ENCODE results near the gene ZNF211. TPM values are rescaled to one million over a fixed set of nuclear protein-coding genes. Genes with fewer than 3 reads are reported as not detected.

The ZNF211 gene
- total and polyA plus RNA-seq, 11 donors: 5.6 to 14.4 (median 9.0) TPM

DNA sequence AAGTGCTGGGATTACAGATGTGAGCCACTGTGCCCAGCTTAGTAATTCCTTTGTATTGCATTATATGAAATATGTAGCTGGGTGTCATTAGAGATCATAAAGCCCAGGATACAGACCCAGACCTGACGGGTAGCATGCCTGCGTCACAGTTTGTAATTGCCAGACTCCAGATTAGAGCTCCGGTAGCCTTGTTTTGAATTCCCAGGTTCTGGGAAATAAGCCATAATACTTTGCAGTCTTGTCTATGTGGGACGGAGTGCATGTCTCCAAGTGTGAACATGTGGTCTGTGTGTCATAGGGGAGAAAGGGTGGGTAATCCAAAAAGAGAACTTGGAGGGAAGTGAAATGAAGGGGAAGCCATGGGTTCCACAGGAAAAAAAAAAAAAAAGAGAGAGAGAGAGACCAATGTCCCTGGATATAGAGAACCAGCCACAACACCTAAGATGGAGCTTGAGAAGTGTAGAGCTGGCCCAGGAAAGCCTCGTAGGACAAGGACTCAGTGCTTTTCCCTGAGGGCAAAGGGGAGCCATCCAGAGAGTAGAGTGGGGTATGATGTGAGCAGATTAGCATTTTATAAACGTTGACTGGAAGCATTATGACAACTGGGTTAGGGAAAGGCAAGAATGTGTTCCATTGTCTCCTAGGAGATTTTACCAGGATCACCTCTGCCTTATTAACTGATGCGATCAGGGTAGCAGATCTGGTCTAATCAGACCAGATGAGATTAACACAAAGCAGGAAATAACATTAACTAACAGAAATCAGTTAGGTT is 38.3 kb downstream of the ZNF211 start:
- no peak for TF ChIP-seq CTCF (IDR thresholded peaks at IDR 0.05)
- no peak for TF ChIP-seq POLR2A (IDR thresholded peaks at IDR 0.05)
- H3K36me3 ChIP-seq: no peaks in the 10 kb centered on the region
- peaks cover 0 to 7% (median 0%) of the 10 kb centered on the region in 12 donors for H3K9me3 ChIP-seq
- intact Hi-C loops (cut with DNase I): no loop called here
- 47 to 53% (median 51%) methylated on average over 7 of the region's 7 CpGs for WGBS, 4 donors
- H3K27ac ChIP-seq: no peak overlapping the region
- no peaks in the 10 kb centered on the region for H3K4me1 ChIP-seq
- ATAC-seq (peak in 3 of 4 donors; percentile 49 to 65 (median 53)), DNase-seq (no peak)
- H3K4me3 ChIP-seq: no peak overlapping the region
- no peaks in the 10 kb centered on the region for H3K27me3 ChIP-seq

GRCh38 chr19:57672466-57672865 is 39.5 kb downstream of the ZNF211 start:
- intact Hi-C loops (cut with DNase I): no loop called here
- H3K27me3 ChIP-seq: no peaks in the 10 kb centered on the region
- H3K4me3 ChIP-seq: no peak overlapping the region
- no peaks in the 10 kb centered on the region for H3K36me3 ChIP-seq
- H3K4me1 ChIP-seq: no peaks in the 10 kb centered on the region
- H3K9me3 ChIP-seq: peaks cover 0 to 7% (median 0%) of the 10 kb centered on the region in 12 donors
- WGBS, 4 donors: 78 to 93% (median 83%) methylated on average over 4 of the region's 4 CpGs
- H3K27ac ChIP-seq: no peak overlapping the region
- DNase-seq (no peak), ATAC-seq (no peak)
- TF ChIP-seq CTCF (IDR thresholded peaks at IDR 0.05): no peak
- no peak for TF ChIP-seq POLR2A (IDR thresholded peaks at IDR 0.05)

DNA sequence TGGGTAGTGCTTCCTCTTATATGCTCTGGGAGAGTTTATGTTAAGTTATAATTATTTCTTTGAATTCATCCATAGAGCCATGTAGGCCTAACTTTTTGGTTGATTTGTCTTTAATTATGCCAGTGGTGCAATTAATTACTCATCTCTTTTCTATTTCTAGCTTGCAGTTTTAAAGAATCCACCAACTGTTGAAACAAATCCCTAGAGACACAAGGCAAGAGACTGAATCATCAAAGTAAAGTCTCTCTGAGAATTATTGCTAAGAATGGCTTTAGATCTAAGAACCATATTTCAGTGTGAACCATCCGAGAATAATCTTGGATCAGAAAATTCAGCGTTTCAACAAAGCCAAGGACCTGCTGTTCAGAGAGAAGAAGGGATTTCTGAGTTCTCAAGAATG is 42.9 kb downstream of the ZNF211 start:
- Histone ChIP-seq H3K9me3 (peaks cover 0 to 7% (median 0%) of the 10 kb centered on the region in 12 donors), H3K4me1 (no peaks in the 10 kb centered on the region), H3K4me3 (no peak overlapping the region), H3K27ac (no peak overlapping the region), H3K36me3 (no peaks in the 10 kb centered on the region), H3K27me3 (peaks cover 0 to 2% (median 0%) of the 10 kb centered on the region in 9 donors)
- ATAC-seq (no peak), DNase-seq (no peak)
- intact Hi-C loops (cut with DNase I): no loop called here
- WGBS, 4 donors: 52 to 70% (median 66%) methylated on average over 2 of the region's 2 CpGs
- TF ChIP-seq CTCF (IDR thresholded peaks at IDR 0.05): no peak

- Histone ChIP-seq H3K36me3 (peaks cover 0 to 37% (median 25%) of the 10 kb centered on the region in 9 donors), H3K27ac (peak overlapping the region in 9 of 12 donors; percentile 39 to 85 (median 79)), H3K9me3 (peaks cover 0 to 43% (median 31%) of the 10 kb centered on the region in 12 donors), H3K4me3 (peak overlapping the region; percentile 68 to 100 (median 90)), H3K4me1 (peaks cover 5 to 26% (median 16%) of the 10 kb centered on the region in 12 donors), H3K27me3 (peaks cover 0 to 2% (median 0%) of the 10 kb centered on the region in 9 donors)
- TF ChIP-seq POLR2A (IDR thresholded peaks at IDR 0.05) (no peak), CTCF (IDR thresholded peaks at IDR 0.05) (no peak)
- 2 to 3% (median 3%) methylated on average over 19 of the region's 19 CpGs for WGBS, 4 donors
- DNase-seq (no peak), ATAC-seq (no peak)
- intact Hi-C loops (cut with DNase I): no loop called here
Observed at GRCh38 chr19:57682226-57682766, 49.3 kb downstream of the ZNF211 start.

Data from heart left ventricle (tissue), 16 donors.